ENCODE data around the gene AGTRAP. TPM values are rescaled to one million over a fixed set of nuclear protein-coding genes. Genes with fewer than 3 reads are reported as not detected.

Gene AGTRAP
- total and polyA plus RNA-seq, 2 of the 8 experiments (the other 6 are each of a cell fraction or from before 2014, with no cell fraction given), result 69.7 to 192 TPM

- Histone ChIP-seq H3K14ac (ENCODE audit: insufficient read length) (no peak overlapping the region), H2AK5ac (ENCODE audit: low read depth, low read length) (no peak overlapping the region), H3K9ac (replicated peaks in 1 of 4; ENCODE audit: extremely low read depth in 1 of 4, low read depth in 3 of 4, low read length in 3 of 4) (no peak overlapping the region), H4K91ac (replicated peaks; ENCODE audit: insufficient read length, low read length) (no peak overlapping the region), H4K5ac (ENCODE audit: insufficient read length, low read depth, low read length) (no peak overlapping the region), H4K8ac (ENCODE audit: extremely low read depth, insufficient read depth, low read length) (no peak overlapping the region), H3K56ac (replicated peaks; ENCODE audit: insufficient read length, low read depth, low read length) (no peak overlapping the region), H3K4me2 (ENCODE audit: insufficient read depth in 1 of 2, low read depth in 2 of 2, low read length in 2 of 2) (no peak overlapping the region), H2BK5ac (ENCODE audit: low read depth, low read length) (no peak overlapping the region), H4K20me1 (replicated peaks in 1 of 2; ENCODE audit: control insufficient read depth in 1 of 2, insufficient read depth in 2 of 2, low read length in 2 of 2) (peaks cover 0 to 7% of the 10 kb centered on the region in 2 experiments), H2BK120ac (replicated peaks; ENCODE audit: low read depth, low read length) (no peak overlapping the region), H2BK12ac (ENCODE audit: low read depth, low read length) (no peak overlapping the region), H3K18ac (ENCODE audit: extremely low read depth, low read length) (no peak overlapping the region), H2AFZ (ENCODE audit: low read length) (no peak overlapping the region), H2BK20ac (ENCODE audit: low read length) (no peak overlapping the region), H3K4me3 (ENCODE audit: extremely low read depth in 1 of 4, insufficient read depth in 2 of 4, low read depth in 3 of 4, low read length in 4 of 4) (no peak overlapping the region), H3K27me3 (replicated peaks in 1 of 4; ENCODE audit: control insufficient read depth in 3 of 4, extremely low read depth in 1 of 4, insufficient read depth in 3 of 4, low read length in 3 of 4) (no peaks in the 10 kb centered on the region; a peak in 1 of 7 replicates), H3K9me3 (ENCODE audit: insufficient read depth in 2 of 2, low read depth in 1 of 2, low read length in 1 of 2) (no peaks in the 10 kb centered on the region), H3K79me1 (ENCODE audit: low read depth, low read length) (no peaks in the 10 kb centered on the region), H3K36me3 (ENCODE audit: control insufficient read depth in 2 of 4, insufficient read depth in 4 of 4, low read length in 3 of 4) (peaks cover under 1 to 22% (median 10%) of the 10 kb centered on the region in 4 experiments; a peak in 6 of 8 replicates), H3K23me2 (ENCODE audit: low read depth, low read length) (no peaks in the 10 kb centered on the region; the same call in 1 of the 2 replicates), H3K79me2 (ENCODE audit: control insufficient read depth in 1 of 2, insufficient read depth in 2 of 2, low read length in 2 of 2) (no peaks in the 10 kb centered on the region), H3K23ac (ENCODE audit: insufficient read length) (no peak overlapping the region), H3K27ac (ENCODE audit: low read depth, low read length) (no peak overlapping the region), H3K4me1 (replicated peaks in 1 of 4; ENCODE audit: control insufficient read depth in 3 of 4, insufficient read depth in 4 of 4, low read length in 3 of 4) (peaks cover 0 to 16% (median 5%) of the 10 kb centered on the region in 4 experiments; a peak in 5 of 7 replicates), H3K4ac (replicated peaks; ENCODE audit: insufficient read length, low read depth, low read length) (no peak overlapping the region), H2BK15ac (ENCODE audit: low read length) (no peak overlapping the region)
- TF ChIP-seq SIX5 (IDR thresholded peaks at IDR 0.05; ENCODE audit: low read depth, low read length) (no peak), ZNF274 (IDR thresholded peaks at IDR 0.05; ENCODE audit: borderline replicate concordance, extremely low read depth, low read length) (no peak), HDAC2 (IDR thresholded peaks at IDR 0.05; ENCODE audit: borderline replicate concordance in 1 of 2, low read depth in 2 of 2, low read length in 2 of 2) (no peak), EP300 (IDR thresholded peaks at IDR 0.05; ENCODE audit: borderline replicate concordance in 1 of 2, low read depth in 2 of 2, low read length in 2 of 2) (no peak), TAF7 (optimal IDR thresholded peaks at IDR 0.05; ENCODE audit: borderline replicate concordance, low read depth, low read length) (no peak), CTBP2 (IDR thresholded peaks at IDR 0.05; ENCODE audit: borderline replicate concordance, insufficient read depth, insufficient read length, low read length) (no peak)
- 92% methylated on average over 9 of the region's 9 CpGs; no CpG with 5 or more reads in 1 of the 2 experiments for WGBS, 2 experiments (ENCODE audit: extremely low coverage in 1 of 2, insufficient coverage in 1 of 2, insufficient read length in 1 of 2, insufficient replicate concordance in 2 of 2, low coverage in 1 of 2, low lambda C conversion rate in 2 of 2, missing lambda C conversion rate in 1 of 2)
- no peak for DNase-seq (ENCODE audit: low read depth in 1 of 2, low spot score in 2 of 2)
- POLR2A ChIA-PET (ENCODE audit: partially characterized antibody), result interaction anchor here (0.7 to 3.6 kb wide), 8 partner anchors 11 to 158 kb away, joined by 3 to 21 read pairs (median 6); partner anchors contain the start of genes AGTRAP and FBXO6
- CTCF ChIA-PET (ENCODE audit: partially characterized antibody), result interaction anchor here (2.0 to 3.1 kb wide), 2 partner anchors 32 to 87 kb away, joined by 9 to 11 read pairs; partner anchors contain the start of gene FBXO6
- FAIRE-seq, result no peak
These were observed 15.2 kb downstream of the AGTRAP start for GRCh38 chr1:11751087-11751486.

All from H1 (cell line).